ENCODE measurements around the gene MDM2.
"Not testable (repeated sequence)": the region's sequence is repeated elsewhere in the genome, so short reads cannot be mapped to it uniquely, and the experiment has no call there.

The MDM2 gene

GRCh38 chr12:68851592-68852306 lies 43.8 kb downstream of the MDM2 start:
- DNase-seq (ENCODE audit: low read depth) = no peak

GRCh38 chr12:68853396-68854077 lies 45.6 kb downstream of the MDM2 start:
- DNase-seq (ENCODE audit: low read depth) = no peak

DNA sequence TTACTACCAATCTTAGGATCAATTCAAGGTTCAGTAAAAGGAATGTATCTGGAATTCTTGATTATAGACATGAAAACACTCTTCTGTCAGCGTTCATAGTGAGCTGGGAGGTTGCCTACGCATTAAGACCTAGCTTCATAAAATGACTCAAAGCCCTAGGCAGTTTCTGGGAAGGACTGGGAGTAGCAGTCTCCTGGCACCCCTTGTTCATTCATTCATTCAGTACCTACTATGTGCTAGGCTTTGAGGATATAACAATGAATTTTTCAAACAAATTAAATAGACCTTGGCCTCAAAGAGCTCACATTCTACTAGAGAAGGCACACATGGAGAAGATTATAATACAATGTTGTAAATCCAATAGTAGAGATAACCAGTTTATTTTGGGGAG lies 46.1 kb downstream of the MDM2 start:
- no peak for DNase-seq (ENCODE audit: low read depth)

DNA sequence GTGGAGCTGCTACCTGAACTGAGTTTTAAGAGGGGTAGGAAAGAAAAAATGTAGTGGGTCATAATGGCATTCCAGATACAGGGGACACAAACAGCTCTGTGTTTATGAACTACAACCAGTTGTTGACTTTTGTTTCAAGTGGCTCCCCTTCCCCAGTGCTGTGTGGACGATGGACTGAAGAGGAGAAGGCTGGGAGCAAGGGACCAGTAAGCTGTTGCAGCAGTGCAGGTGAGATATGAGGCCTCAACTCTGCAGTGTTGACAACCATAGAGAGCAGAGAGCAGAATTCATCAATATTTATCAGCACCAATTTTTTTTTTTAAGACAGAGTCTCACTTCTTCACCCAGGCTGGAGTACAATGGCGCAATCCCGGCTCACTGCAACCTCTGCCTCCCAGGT lies 46.6 kb downstream of the MDM2 start:
- no peak for DNase-seq (ENCODE audit: low read depth)

DNA sequence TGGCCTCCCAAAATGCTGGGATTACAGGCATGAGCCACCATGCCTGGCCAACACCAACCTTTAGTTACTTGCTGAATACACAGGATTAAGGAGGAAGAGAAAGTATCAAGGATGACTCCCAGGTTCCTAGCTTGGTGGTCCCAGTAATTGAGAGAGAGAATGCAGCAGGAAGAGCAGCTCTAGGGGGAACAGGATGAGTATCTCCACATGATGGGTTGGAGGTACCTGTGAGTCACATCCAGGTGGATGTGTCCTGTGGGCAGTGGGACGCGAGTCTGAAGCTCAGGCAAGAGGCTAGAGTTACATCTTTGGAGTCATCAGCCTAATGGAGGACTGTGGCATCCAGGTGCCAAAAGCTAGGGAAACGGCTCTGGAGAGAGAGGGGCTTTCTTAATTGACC lies 47.1 kb downstream of the MDM2 start:
- DNase-seq (ENCODE audit: low read depth) = no peak

DNA sequence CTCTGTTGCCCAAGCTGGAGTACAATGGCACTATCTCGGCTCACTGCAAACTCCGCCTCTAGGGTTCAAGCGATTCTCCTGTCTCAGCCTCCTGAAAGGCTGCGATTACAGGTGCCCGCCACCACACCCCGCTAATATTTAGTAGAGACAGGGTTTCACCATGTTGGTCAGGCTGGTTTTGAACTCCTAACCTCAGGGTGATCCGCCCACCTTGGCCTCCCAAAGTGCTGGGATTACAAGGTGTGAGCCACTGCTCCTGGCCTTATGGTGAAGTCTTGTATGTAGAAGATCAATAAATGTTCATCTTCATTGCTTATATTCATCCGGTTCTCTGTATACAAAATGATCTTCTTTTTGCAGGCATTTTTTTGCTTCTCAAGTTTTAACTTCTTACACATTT lies 47.8 kb downstream of the MDM2 start:
- DNase-seq (ENCODE audit: low read depth) = no peak

DNA sequence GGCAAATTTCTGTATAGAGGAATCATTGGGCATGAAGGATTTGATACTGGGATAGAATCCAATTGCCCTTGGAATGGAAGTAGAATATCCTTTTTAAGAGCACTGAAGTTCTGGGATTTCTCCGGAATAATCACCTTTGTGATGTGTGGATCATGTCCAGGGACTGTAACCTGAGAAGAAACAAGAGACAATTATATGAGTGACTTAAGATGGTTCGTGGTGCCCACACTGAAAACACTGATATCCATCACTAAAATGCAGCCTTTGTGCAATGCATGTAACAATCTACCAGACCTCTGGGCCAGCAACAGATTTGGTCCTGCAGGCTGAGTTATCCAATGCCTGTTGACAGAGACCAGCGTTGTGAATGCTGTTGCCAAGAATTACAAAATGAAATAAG lies 48.5 kb downstream of the MDM2 start:
- DNase-seq (ENCODE audit: low read depth) = no peak

DNA sequence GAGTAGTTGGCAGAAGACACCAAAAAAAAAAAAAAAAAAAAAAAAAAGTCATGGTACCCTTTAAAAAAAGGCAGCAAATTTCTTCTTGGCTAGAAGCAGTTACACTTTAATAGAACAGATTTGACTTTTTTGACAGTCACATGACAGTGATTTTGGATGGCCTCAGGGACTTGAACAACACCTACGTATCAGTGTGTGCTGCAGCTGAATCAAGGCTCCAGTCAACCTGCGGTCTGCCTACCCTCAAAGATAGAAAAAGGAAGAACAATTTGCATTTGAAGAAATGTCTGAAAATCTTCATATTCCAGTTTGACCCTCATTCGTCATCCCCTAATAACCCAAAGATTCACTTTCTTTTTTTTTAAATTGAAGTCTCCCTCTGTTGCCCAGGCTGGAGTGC lies 53.9 kb downstream of the MDM2 start:
- DNase-seq (ENCODE audit: low read depth) = no peak

- DNase-seq (ENCODE audit: low read depth) = no peak
Measured at GRCh38 chr12:68863109-68863770, 55.3 kb downstream of the MDM2 start.

GRCh38 chr12:68863886-68864454 lies 56.0 kb downstream of the MDM2 start:
- not testable (repeated sequence) for DNase-seq (ENCODE audit: low read depth)

DNA sequence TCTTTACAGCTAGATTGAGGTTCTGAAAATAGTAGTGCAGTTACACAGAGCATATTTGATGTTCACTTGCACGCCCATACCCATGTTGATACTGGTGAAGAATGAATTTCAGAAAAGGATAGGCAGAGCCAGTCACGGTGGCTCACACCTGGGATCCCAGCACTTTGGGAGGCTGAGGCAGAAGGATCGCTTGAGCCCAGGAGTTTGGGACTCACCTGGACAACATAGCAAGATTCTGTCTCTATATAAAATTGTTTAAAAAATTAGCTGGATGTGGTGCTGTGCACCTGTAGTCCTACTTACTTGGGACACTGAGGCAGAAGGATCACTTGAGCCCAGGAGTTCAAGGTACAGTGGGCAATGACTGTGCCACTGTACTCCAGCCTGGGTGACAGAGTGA lies 56.6 kb downstream of the MDM2 start:
- DNase-seq (ENCODE audit: low read depth) = no peak

- DNase-seq (ENCODE audit: low read depth) = no peak
Measured at GRCh38 chr12:68865399-68866164, 57.6 kb downstream of the MDM2 start.

GRCh38 chr12:68866950-68867349 lies 59.0 kb downstream of the MDM2 start:
- DNase-seq (ENCODE audit: low read depth) = no peak

DNA sequence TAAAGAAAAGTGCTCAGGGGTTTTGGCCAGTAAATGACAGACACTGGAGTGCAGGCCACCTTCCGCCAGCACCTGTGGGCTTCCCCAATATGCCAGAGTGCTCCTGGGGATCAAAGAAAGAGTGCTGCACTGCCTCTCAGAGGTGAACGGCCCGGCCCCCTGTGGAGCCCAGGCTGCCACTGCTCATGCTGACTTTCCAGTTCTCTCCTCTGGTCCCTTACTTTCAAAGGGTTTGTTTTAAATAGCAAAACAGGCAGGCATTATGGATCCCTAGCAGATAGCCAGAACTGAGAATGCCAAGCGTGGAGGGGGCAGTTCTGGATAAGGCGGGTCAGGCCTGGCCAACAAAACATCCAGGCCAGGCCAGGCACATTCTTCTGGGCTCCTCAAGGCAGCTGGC lies 59.6 kb downstream of the MDM2 start:
- DNase-seq (ENCODE audit: low read depth) = no peak

DNA sequence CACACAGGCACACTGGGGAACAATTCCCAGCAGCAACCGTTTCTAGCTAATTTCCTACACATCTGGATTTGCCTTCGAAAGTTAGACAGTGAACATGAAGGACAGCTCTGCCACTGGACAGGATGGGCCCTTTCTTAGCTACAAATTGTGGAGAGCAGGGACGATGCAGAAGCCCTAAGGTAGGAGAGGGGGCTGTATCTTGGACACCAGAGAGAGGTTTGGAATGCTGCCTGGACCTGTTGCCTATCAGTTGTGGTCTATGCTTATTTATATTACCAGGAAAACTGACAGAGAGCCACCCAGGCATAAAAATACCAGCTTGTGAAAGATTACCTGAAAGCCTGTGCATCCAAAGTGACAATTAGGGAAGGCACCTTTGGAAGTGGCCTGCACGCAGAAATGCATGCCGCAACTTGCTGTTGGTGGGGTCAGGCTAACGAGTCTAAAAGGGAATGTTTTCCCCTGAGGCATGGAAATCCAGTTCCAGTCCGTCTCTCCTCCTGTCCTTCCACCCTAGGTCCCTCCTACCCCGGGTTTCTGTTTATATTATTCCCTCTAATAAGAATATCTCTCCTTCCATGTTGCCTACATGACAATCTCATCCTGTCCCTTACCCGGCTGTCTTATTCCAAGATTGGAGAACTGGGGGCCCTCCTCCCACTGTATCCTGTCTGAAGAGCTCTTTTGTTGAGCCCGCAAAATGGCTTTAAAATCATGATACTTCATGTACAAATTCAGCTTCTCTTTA lies 60.2 kb downstream of the MDM2 start:
- no peak for DNase-seq (ENCODE audit: low read depth)

- no peak for DNase-seq (ENCODE audit: low read depth)
Measured at GRCh38 chr12:68870011-68870410, 62.0 kb downstream of the MDM2 start.

DNA sequence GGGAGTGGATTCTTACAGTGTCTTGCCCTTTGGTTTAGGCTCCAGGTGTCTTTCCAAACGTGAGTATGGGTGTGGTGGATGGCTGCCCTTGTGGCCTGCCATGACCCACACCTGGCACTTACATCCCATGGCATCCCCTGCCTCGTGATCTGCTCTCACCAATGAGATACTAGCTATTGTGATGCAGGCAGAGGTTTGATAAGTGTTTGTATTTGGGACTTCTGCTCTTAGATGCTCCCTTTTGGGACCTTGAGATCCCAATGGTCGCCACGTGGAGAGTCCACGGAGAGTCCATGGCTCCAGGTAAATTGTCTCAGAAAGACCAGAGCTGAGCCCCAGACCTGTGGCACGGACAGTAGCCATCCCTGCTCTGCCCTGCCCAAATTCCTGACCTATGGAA lies 62.5 kb downstream of the MDM2 start:
- no peak for DNase-seq (ENCODE audit: low read depth)

GRCh38 chr12:68871396-68871795 lies 63.4 kb downstream of the MDM2 start:
- DNase-seq (ENCODE audit: low read depth) = no peak

DNA sequence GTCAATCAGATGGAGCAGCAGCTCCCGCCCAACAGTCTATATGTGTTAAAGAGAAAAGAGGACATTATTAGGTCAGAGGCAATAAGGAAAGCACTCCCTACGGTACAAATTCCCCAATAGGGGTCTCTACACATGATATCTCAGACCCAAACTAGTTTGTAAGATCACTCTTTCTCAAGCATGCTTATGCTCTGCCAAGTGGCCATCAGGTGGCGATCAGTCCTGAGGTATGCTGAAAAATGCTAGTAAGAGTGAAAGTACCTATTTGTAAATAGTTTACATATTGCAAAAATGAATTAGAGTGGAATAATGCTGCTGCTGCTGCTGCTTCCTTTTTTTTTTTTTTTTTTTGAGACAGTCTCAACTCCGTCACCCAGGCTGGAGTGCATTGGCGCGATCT lies 63.9 kb downstream of the MDM2 start:
- DNase-seq (ENCODE audit: low read depth) = no peak

GRCh38 chr12:68873316-68873715 lies 65.3 kb downstream of the MDM2 start:
- no peak for DNase-seq (ENCODE audit: low read depth)

- DNase-seq (ENCODE audit: low read depth) = no peak
Measured at GRCh38 chr12:68876461-68876860, 68.5 kb downstream of the MDM2 start.

DNA sequence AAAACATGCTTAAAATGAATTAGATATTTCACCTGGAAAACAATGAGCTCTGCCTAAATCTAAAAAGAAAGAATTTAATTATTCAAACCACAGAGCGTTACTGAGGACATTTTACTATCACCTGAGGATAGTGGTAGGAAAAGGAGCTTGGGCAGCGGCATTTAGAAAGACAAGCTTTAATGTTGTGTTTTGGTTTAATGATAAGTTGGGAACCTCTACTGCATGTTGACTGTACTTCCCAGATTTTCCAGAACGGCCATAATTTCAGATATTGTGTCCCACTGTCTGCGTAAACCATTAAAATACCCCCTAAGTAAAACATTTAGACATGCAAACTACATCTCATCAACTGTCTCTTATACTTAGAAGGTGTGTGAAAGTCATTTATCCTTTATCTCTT lies 69.6 kb downstream of the MDM2 start:
- DNase-seq (ENCODE audit: low read depth) = no peak

Data from stimulated activated CD8-positive, alpha-beta memory T cell treated with anti-CD3 and anti-CD28 coated beads, Interleukin-15, amount 100 ng/mL, for 1 hour (primary cell).